ENCODE data around the gene PLCH1.
"Not testable (repeated sequence)": the region's sequence is repeated elsewhere in the genome, so short reads cannot be mapped to it uniquely, and the experiment has no call there.

Gene PLCH1

DNA sequence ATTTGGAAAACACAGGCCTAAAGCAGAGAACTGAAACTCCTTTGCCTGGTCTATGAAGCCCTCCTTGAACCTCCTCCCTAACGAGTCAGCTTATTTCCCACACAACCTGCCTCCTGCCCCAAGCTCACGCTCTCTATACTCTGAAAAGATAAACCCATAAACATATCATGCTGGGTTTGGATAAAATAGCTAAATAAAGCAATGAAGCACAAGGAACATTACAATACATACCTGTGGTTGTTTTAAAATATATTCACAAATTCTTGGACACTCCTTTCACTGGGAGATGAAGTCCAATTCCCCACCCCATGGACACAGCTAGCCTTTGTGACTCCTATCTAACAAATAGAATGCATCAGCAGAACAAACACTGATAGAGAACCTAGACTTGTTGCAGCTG lies 98.2 kb downstream of the PLCH1 start:
- no peak for DNase-seq (ENCODE audit: low read depth)

GRCh38 chr3:155646128-155646527 lies 98.7 kb downstream of the PLCH1 start:
- no peak for DNase-seq (ENCODE audit: low read depth)

GRCh38 chr3:155643581-155644165 lies 101.2 kb downstream of the PLCH1 start:
- DNase-seq (ENCODE audit: low read depth) = no peak

- DNase-seq (ENCODE audit: low read depth) = no peak
These were observed 102.9 kb downstream of the PLCH1 start for GRCh38 chr3:155641956-155642355.

GRCh38 chr3:155640098-155640497 lies 104.8 kb downstream of the PLCH1 start:
- peak; percentile 30 for DNase-seq (ENCODE audit: low read depth)

- no peak for DNase-seq (ENCODE audit: low read depth)
These were observed 105.3 kb downstream of the PLCH1 start for GRCh38 chr3:155639462-155640055.

DNA sequence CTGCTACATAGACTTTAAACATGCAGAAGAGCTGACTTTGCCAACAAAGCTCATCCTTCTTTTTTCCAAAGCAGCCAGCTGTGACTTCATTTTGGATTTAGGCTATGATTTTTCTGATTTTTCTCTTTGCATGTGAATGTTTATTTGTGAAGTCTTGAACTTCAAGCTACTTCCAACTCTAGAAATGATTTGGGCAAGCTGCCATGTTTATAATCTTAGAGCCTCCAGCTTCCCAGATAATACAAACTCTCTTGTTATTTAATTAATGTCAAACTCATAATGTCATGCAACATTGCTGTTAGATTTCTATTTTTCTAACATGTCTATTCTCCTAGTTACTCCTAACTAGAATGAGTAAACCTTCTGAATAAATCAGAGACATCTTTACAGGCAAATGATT lies 106.4 kb downstream of the PLCH1 start:
- DNase-seq (ENCODE audit: low read depth) = not testable (repeated sequence)

GRCh38 chr3:155637567-155637966 lies 107.3 kb downstream of the PLCH1 start:
- no peak for DNase-seq (ENCODE audit: low read depth)

DNA sequence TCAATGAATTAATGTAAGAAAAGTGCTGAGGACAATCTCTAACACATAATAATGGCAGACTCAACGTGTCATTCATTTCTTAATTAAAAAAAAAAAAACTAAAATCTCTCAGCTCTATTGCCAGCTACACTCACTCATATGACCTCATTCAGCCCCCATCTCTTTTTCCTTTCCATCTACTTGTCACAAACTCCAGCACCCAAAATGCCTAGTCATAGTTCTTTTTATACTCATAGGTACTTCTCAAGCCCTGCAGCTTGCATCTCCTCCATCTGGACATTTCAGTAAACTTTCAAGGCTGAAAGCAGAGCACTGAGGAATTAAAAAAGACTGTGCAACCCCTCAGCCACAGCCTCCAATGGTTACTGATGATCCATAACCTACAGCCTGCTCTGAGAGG lies 109.8 kb downstream of the PLCH1 start:
- no peak for DNase-seq (ENCODE audit: low read depth)

DNA sequence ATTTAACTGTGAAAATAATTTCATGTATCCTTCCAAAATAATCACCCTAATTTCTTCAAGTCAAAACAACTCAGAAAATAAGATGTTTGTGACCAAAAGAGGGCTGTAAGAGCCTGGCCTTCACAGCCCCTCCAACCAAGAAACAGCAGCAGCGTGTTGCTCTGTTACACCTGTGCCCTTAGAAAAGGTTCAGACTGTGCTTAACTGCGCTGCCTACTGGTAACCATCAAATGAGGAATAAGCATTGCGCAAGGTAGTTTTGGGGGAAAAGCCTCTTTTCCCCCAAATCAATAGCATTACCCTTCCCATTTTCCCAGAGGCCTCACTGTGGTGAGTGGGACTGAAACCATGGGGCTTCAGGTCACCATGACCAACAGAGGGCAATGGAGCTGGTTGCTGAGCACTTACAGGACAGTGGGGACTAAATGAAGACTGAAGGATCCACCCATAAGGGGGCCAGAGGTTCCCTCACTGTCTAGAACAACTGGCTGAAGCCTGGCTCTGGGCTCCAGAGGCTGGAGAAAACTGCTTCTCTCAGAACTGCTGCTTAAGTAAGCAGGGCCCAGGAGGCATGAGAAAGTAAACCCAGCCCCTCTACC lies 110.7 kb downstream of the PLCH1 start:
- DNase-seq (ENCODE audit: low read depth) = no peak

GRCh38 chr3:155631323-155632019 lies 113.4 kb downstream of the PLCH1 start:
- no peak for DNase-seq (ENCODE audit: low read depth)

DNA sequence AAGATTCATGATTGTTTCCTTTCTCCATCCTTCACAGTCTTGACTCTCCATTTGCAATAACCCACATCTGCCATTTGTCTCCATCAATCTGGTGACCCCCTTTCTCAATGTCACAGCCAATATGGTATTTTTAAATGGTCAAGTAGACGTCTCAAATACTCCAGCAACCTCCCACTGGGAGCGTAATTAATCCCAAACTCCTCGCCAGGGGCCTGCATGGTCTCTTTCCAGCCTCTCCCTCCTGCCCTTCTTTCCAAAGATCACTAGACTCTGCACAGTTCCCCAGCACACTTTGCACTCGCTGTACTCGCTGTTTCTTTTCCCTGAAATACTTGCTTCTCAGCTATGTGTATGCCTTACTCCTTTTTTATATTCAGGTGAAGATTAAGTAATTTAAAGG lies 115.3 kb downstream of the PLCH1 start:
- no peak for DNase-seq (ENCODE audit: low read depth)

GRCh38 chr3:155629056-155629455 lies 115.8 kb downstream of the PLCH1 start:
- DNase-seq (ENCODE audit: low read depth) = no peak

DNA sequence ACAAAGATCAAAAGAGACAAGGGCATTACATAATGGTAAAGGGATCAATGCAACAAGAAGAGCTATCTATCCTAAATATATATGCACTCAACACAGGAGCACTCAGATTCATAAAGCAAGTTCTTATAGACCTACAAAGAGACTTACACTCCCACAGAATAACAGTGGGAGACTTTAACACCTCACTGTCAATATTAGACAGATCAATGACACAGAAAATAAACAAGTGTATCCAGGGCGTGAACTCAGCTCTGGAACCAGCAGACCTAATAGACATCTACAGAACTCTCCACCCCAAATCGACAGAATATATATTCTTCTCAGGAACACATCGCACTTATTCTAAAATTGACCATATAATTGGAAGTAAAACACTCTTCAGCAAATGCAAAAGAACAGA lies 122.2 kb downstream of the PLCH1 start:
- DNase-seq (ENCODE audit: low read depth) = not testable (repeated sequence)

DNA sequence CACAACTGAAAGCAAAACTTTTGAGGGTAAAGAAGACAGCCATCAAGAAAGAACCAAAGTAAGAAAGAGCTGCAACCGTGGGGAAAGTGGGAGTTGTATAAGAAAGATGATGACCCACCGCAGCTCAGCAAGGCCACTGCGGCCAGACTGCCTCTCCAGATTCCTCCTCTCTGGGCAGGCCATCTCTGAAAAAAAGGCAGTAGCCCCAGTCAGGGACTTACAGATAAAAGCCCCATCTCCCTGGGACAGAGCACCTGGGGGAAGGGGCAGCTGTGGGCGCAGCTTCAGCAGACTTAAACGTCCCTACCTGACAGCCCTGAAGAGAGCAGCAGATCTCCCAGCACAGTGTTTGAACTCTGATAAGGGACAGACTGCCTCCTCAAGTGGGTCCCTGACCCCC lies 124.3 kb downstream of the PLCH1 start:
- not testable (repeated sequence) for DNase-seq (ENCODE audit: low read depth)

- DNase-seq (ENCODE audit: low read depth) = no peak
These were observed 125.6 kb downstream of the PLCH1 start for GRCh38 chr3:155619118-155619915.

GRCh38 chr3:155618543-155618942 lies 126.3 kb downstream of the PLCH1 start:
- no peak for DNase-seq (ENCODE audit: low read depth)

GRCh38 chr3:155617346-155617925 lies 127.4 kb downstream of the PLCH1 start:
- DNase-seq (ENCODE audit: low read depth) = no peak

DNA sequence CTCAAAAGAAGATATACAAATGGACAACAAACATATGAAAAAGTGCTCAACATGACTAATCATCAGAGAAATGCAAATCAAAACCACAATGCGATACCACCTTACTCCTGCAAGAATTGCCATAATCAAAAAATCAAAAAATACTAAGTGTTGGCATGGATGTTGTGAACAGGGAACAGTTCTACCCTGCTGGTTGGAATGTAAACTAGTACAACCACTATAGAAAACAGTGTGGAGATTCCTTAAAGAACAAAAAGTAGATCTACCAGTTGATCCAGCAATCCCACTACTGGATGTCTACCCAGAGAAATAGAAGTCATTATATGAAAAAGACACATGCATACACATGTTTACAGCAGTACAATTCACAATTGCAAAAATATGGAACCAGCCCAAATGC lies 129.7 kb downstream of the PLCH1 start:
- DNase-seq (ENCODE audit: low read depth) = not testable (repeated sequence)

DNA sequence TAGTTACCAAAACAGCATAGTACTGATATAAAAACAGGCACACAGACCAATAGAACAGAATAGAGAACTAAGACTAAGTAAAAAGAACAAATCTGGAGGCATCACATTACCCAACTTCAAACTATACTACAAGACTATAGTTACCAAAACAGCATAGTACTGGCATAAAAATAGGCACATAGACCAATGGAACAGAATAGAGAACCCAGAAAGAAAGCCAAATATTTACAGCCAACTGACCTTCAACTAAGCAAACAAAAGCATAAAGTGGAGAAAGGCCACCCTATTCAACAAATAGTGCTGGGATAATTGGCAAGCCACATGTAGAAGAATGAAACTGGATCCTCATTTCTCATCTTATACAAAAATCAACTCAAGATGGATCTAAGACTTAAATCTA lies 130.5 kb downstream of the PLCH1 start:
- not testable (repeated sequence) for DNase-seq (ENCODE audit: low read depth)

DNA sequence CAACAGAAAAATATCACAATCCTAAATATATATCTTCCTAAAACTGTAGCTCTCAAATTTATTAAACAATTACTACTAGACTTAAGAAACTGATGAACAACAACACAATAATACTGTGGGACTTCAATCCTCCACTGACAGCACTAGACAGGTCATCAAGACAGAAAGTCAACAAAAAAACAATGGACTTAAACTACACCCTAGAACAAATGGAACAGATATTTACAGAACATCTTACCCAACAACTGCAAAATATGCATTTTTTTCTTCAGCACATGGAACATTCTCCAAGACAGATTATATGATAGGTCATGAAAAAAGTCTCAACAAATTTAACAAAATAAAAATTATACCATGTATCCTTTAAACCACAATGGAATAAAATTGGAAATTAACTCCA lies 133.4 kb downstream of the PLCH1 start:
- DNase-seq (ENCODE audit: low read depth) = no peak

DNA sequence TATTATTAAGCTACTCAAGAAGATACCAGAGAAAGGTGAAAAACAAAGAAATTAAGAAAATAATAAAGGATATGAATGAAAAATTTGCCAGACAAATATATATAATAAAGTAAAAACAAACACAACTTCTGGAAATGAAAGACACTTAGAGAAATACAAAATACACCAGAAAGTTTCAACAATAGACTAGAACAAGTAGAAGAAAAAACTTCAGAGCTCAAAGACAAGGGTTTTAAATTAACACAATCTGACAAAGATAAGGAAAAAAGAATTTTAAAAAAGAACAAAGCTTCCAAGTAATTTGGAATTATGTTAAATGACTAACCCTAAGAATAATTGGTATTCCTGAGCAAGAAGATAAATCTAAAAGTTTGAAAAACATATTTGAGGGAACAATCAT lies 135.3 kb downstream of the PLCH1 start:
- DNase-seq (ENCODE audit: low read depth) = no peak

All from ELR (cell line).